GM18511 (cell line): Measurements from ENCODE around the gene BMAL1.

Source experiments
- ATAC-seq: cut with Tn5 transposase; IDR thresholded peaks from one replicate; pipeline ENCODE4 v1.9.1; 2021; ENCODE audit warnings: mild to moderate bottlenecking, moderate library complexity; ENCODE audit not compliant: unreplicated experiment

Gene BMAL1

GRCh38 chr11:13338427-13339069 is 61.0 kb downstream of the BMAL1 start:
- no peak for ATAC-seq

GRCh38 chr11:13339195-13340153 is 61.9 kb downstream of the BMAL1 start:
- ATAC-seq = peak; percentile 33

- no peak for ATAC-seq
Observed at GRCh38 chr11:13341026-13341425, 63.4 kb downstream of the BMAL1 start.

- ATAC-seq = peak; percentile 58
Observed at GRCh38 chr11:13343067-13343466, 65.5 kb downstream of the BMAL1 start.

GRCh38 chr11:13343931-13344717 is 66.5 kb downstream of the BMAL1 start:
- no peak for ATAC-seq

GRCh38 chr11:13344818-13345217 is 67.2 kb downstream of the BMAL1 start:
- ATAC-seq = no peak

GRCh38 chr11:13346470-13346869 is 68.9 kb downstream of the BMAL1 start:
- no peak for ATAC-seq

GRCh38 chr11:13347901-13348300 is 70.3 kb downstream of the BMAL1 start:
- ATAC-seq = no peak

- peak; percentile 53 for ATAC-seq
Observed at GRCh38 chr11:13348305-13348704, 70.7 kb downstream of the BMAL1 start.

- ATAC-seq = no peak
Observed at GRCh38 chr11:13349046-13349445, 71.5 kb downstream of the BMAL1 start.

- ATAC-seq = no peak
Observed at GRCh38 chr11:13349581-13349980, 72.0 kb downstream of the BMAL1 start.

GRCh38 chr11:13352711-13353110 is 75.1 kb downstream of the BMAL1 start:
- ATAC-seq = no peak

- ATAC-seq = no peak
Observed at GRCh38 chr11:13354335-13354734, 76.7 kb downstream of the BMAL1 start.

GRCh38 chr11:13355191-13355590 is 77.6 kb downstream of the BMAL1 start:
- no peak for ATAC-seq

GRCh38 chr11:13357232-13357631 is 79.6 kb downstream of the BMAL1 start:
- no peak for ATAC-seq

GRCh38 chr11:13358596-13359270 is 81.1 kb downstream of the BMAL1 start:
- ATAC-seq = no peak

GRCh38 chr11:13362596-13363109 is 85.1 kb downstream of the BMAL1 start:
- no peak for ATAC-seq

- no peak for ATAC-seq
Observed at GRCh38 chr11:13364388-13364787, 86.8 kb downstream of the BMAL1 start.

GRCh38 chr11:13366266-13367026 is 88.9 kb downstream of the BMAL1 start:
- ATAC-seq = no peak

GRCh38 chr11:13367115-13367514 is 89.5 kb downstream of the BMAL1 start:
- ATAC-seq = peak; percentile 49
